ENCODE measurements around the gene CHKB. TPM values are rescaled to one million over a fixed set of nuclear protein-coding genes. Genes with fewer than 3 reads are reported as not detected.
"Not testable (repeated sequence)": the region's sequence is repeated elsewhere in the genome, so short reads cannot be mapped to it uniquely, and the experiment has no call there.

The CHKB gene
- total RNA-seq, 4 donors from 2014 or later = 49.1 to 96.9 (median 67.8) TPM

GRCh38 chr22:50620593-50621355, 38.1 kb upstream of the CHKB start:
- Histone ChIP-seq H3K9me3 (no peaks in the 10 kb centered on the region), H3K4me3 (replicated peaks in 1 of 3) (no peak overlapping the region), H3K27me3 (no peaks in the 10 kb centered on the region), H3K4me1 (peaks cover 7 to 26% of the 10 kb centered on the region in 2 donors), H3K36me3 (no peaks in the 10 kb centered on the region), H3K27ac (no peak overlapping the region)
- intact Hi-C loops (cut with DNase I) = no loop called here
- peak in 2 of 6 experiments; percentile 50 to 73 for TF ChIP-seq CTCF (IDR thresholded peaks at IDR 0.05)
- no peak for TF ChIP-seq POLR2A (IDR thresholded peaks at IDR 0.05)
- peak in 1 of 2 donors; percentile 73 for DNase-seq
- WGBS, 2 donors = 21 to 31% methylated on average over 20 to 21 of the region's 25 CpGs

GRCh38 chr22:50614296-50614695, 31.6 kb upstream of the CHKB start:
- DNase-seq; H3K36me3 ChIP-seq; intact Hi-C loops (cut with DNase I); H3K4me3 ChIP-seq (replicated peaks in 1 of 3); H3K27ac ChIP-seq; H3K4me1 ChIP-seq; H3K9me3 ChIP-seq; H3K27me3 ChIP-seq: not testable (repeated sequence)
- 64 to 97% methylated on average over 3 of the region's 3 CpGs for WGBS, 2 donors

GRCh38 chr22:50613291-50613981, 30.8 kb upstream of the CHKB start:
- TF ChIP-seq CTCF (IDR thresholded peaks at IDR 0.05) = no peak
- peak in 1 of 2 donors; percentile 25 for TF ChIP-seq POLR2A (IDR thresholded peaks at IDR 0.05)

GRCh38 chr22:50612528-50613221, 30.0 kb upstream of the CHKB start:
- no peaks in the 10 kb centered on the region for H3K36me3 ChIP-seq
- WGBS, 2 donors = 39 to 56% methylated on average over 22 to 23 of the region's 31 CpGs
- H3K4me1 ChIP-seq = no peaks in the 10 kb centered on the region
- H3K27me3 ChIP-seq = no peaks in the 10 kb centered on the region
- intact Hi-C loops (cut with DNase I) = no loop called here
- no peak for TF ChIP-seq POLR2A (IDR thresholded peaks at IDR 0.05)
- TF ChIP-seq CTCF (IDR thresholded peaks at IDR 0.05) = no peak
- no peak overlapping the region for H3K27ac ChIP-seq
- no peak overlapping the region for H3K4me3 ChIP-seq (replicated peaks in 1 of 3)
- H3K9me3 ChIP-seq = no peaks in the 10 kb centered on the region
- DNase-seq = no peak

More at GRCh38 chr22:50613291-50613981, 30.8 kb upstream of the CHKB start:
- Histone ChIP-seq H3K27me3 (no peaks in the 10 kb centered on the region), H3K27ac (no peak overlapping the region), H3K36me3 (no peaks in the 10 kb centered on the region), H3K9me3 (no peaks in the 10 kb centered on the region), H3K4me3 (replicated peaks in 1 of 3) (no peak overlapping the region), H3K4me1 (no peaks in the 10 kb centered on the region)
- DNase-seq = peak; percentile 69 to 74
- intact Hi-C loops (cut with DNase I) = no loop called here
- WGBS, 2 donors = 64 to 65% methylated on average over 16 to 22 of the region's 22 CpGs

- H3K4me3 ChIP-seq (replicated peaks in 1 of 3) = no peak overlapping the region
- 49 to 53% methylated on average over 6 of the region's 6 CpGs for WGBS, 2 donors
- no peaks in the 10 kb centered on the region for H3K36me3 ChIP-seq
- DNase-seq = no peak
- H3K27me3 ChIP-seq = no peaks in the 10 kb centered on the region
- intact Hi-C loops (cut with DNase I) = no loop called here
- no peaks in the 10 kb centered on the region for H3K4me1 ChIP-seq
- no peaks in the 10 kb centered on the region for H3K9me3 ChIP-seq
- no peak for TF ChIP-seq POLR2A (IDR thresholded peaks at IDR 0.05)
- no peak for TF ChIP-seq CTCF (IDR thresholded peaks at IDR 0.05)
- no peak overlapping the region for H3K27ac ChIP-seq
These were observed 29.5 kb upstream of the CHKB start for GRCh38 chr22:50612168-50612527.
